ENCODE results near the gene SIK2.

The SIK2 gene

GRCh38 chr11:111581341-111581740 is 20.9 kb upstream of the SIK2 start:
- no peak for DNase-seq (ENCODE audit: low read depth in 2 of 3, low spot score in 2 of 3)

GRCh38 chr11:111582163-111582562 is 20.1 kb upstream of the SIK2 start:
- DNase-seq (ENCODE audit: low read depth in 2 of 3, low spot score in 2 of 3): no peak

- DNase-seq (ENCODE audit: low read depth in 2 of 3, low spot score in 2 of 3): no peak
These were observed 19.4 kb upstream of the SIK2 start for GRCh38 chr11:111582881-111583280.

GRCh38 chr11:111585371-111585770 is 16.9 kb upstream of the SIK2 start:
- DNase-seq (ENCODE audit: low read depth in 2 of 3, low spot score in 2 of 3): no peak

- no peak for DNase-seq (ENCODE audit: low read depth in 2 of 3, low spot score in 2 of 3)
These were observed 15.8 kb upstream of the SIK2 start for GRCh38 chr11:111586388-111586831.

- no peak for DNase-seq (ENCODE audit: low read depth in 2 of 3, low spot score in 2 of 3)
These were observed 13.1 kb upstream of the SIK2 start for GRCh38 chr11:111589114-111589513.

GRCh38 chr11:111589886-111590499 is 12.3 kb upstream of the SIK2 start:
- DNase-seq (ENCODE audit: low read depth in 2 of 3, low spot score in 2 of 3): no peak

GRCh38 chr11:111591187-111591960 is 10.9 kb upstream of the SIK2 start:
- DNase-seq (ENCODE audit: low read depth in 2 of 3, low spot score in 2 of 3): no peak

GRCh38 chr11:111592491-111592890 is 9.8 kb upstream of the SIK2 start:
- DNase-seq (ENCODE audit: low read depth in 2 of 3, low spot score in 2 of 3): no peak

GRCh38 chr11:111596319-111596718 is 5.9 kb upstream of the SIK2 start:
- DNase-seq (ENCODE audit: low read depth in 2 of 3, low spot score in 2 of 3): no peak

GRCh38 chr11:111598148-111598547 is 4.1 kb upstream of the SIK2 start:
- DNase-seq (ENCODE audit: low read depth in 2 of 3, low spot score in 2 of 3): no peak

GRCh38 chr11:111598559-111598958 is 3.7 kb upstream of the SIK2 start:
- no peak for DNase-seq (ENCODE audit: low read depth in 2 of 3, low spot score in 2 of 3)

- DNase-seq (ENCODE audit: low read depth in 2 of 3, low spot score in 2 of 3): no peak
These were observed 642 bp upstream of the SIK2 start for GRCh38 chr11:111601636-111601978.

GRCh38 chr11:111602865-111603610 is 789 bp downstream of the SIK2 start:
- peak in 1 of 3 experiments; percentile 3 for DNase-seq (ENCODE audit: low read depth in 2 of 3, low spot score in 2 of 3)

GRCh38 chr11:111603611-111604130 is 1.4 kb downstream of the SIK2 start:
- DNase-seq (ENCODE audit: low read depth in 2 of 3, low spot score in 2 of 3): no peak

GRCh38 chr11:111604392-111605009 is 2.3 kb downstream of the SIK2 start:
- no peak for DNase-seq (ENCODE audit: low read depth in 2 of 3, low spot score in 2 of 3)

GRCh38 chr11:111605681-111606080 is 3.4 kb downstream of the SIK2 start:
- DNase-seq (ENCODE audit: low read depth in 2 of 3, low spot score in 2 of 3): no peak

GRCh38 chr11:111606986-111607385 is 4.7 kb downstream of the SIK2 start:
- DNase-seq (ENCODE audit: low read depth in 2 of 3, low spot score in 2 of 3): no peak

- DNase-seq (ENCODE audit: low read depth in 2 of 3, low spot score in 2 of 3): no peak
These were observed 5.5 kb downstream of the SIK2 start for GRCh38 chr11:111607751-111608150.

GRCh38 chr11:111612224-111612623 is 10.0 kb downstream of the SIK2 start:
- no peak for DNase-seq (ENCODE audit: low read depth in 2 of 3, low spot score in 2 of 3)

GRCh38 chr11:111617286-111617685 is 15.0 kb downstream of the SIK2 start:
- DNase-seq (ENCODE audit: low read depth in 2 of 3, low spot score in 2 of 3): no peak
